SKM-1 (cell line): Measurements from ENCODE around the gene ABHD17C.

Experiments
- DNase-seq: peaks from one replicate; lab custom pipeline; 2025; ENCODE audit not compliant: unreplicated experiment; lab: John Stamatoyannopoulos, UW

ABHD17C gene

DNA sequence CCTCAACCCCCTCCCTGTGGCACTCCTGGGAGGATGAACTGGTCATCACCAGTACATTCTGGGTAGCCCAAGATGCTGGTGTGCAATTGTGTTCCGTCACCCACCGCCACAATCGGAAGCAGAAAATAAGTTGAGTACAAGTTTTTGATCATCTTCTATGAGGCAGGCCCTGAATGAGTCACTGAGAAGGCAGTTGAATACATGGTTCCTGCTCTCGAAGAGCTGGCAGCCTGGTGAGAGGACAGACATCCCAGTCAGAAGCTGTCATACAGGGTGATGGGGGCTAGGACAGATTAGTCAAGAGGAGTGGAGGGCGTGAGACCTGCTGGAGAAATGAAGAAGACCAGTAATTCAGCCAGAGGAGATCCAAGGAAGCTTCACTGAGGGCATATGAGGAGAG lies 90.2 kb downstream of the ABHD17C start:
- no peak for DNase-seq

GRCh38 chr15:80785811-80786354 lies 90.8 kb downstream of the ABHD17C start:
- DNase-seq, result no peak

DNA sequence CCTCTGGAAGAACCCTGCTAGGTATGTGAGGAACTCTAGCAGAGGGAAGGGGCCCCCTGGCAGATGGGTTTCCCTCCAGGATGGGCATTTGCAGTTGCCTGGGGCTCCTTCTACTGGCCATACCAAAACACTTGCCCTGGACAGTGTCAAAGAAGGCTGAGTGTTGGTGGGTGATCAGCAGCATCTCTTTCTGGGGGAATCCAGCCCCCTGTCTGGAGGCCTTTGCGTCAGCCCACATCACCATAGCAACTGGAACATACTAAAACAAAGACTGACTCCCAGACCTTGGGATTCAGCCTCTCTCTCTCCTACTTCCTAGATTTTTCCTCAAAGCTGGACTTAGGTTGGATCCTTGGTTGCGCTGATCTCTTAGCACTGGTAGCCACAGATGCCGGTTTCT lies 92.2 kb downstream of the ABHD17C start:
- DNase-seq, result no peak

DNA sequence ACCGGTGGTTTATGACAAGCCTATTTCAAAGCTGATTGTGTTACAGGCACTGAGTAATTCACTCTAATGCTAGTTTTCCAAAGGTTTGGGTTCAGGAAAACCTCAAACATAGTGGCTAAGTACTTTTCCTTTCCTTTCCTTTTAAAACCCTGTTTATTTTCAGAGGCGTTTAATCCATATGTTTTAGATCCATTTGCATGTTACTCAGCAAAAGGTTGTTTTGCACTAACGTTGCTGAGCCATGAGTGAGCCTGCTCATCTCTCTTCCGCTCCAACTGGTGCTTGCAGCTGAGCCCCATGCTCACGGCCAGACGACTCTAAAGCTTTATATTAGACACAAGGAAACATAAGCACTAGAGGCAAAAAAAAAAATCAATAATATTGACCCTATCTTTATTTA lies 93.4 kb downstream of the ABHD17C start:
- no peak for DNase-seq

GRCh38 chr15:80789296-80789695 lies 94.2 kb downstream of the ABHD17C start:
- peak; percentile 26 for DNase-seq

- DNase-seq, result peak; percentile 6
These were observed 94.7 kb downstream of the ABHD17C start for GRCh38 chr15:80789796-80790195.

GRCh38 chr15:80790236-80790635 lies 95.1 kb downstream of the ABHD17C start:
- no peak for DNase-seq

GRCh38 chr15:80791004-80791403 lies 95.9 kb downstream of the ABHD17C start:
- DNase-seq, result no peak

DNA sequence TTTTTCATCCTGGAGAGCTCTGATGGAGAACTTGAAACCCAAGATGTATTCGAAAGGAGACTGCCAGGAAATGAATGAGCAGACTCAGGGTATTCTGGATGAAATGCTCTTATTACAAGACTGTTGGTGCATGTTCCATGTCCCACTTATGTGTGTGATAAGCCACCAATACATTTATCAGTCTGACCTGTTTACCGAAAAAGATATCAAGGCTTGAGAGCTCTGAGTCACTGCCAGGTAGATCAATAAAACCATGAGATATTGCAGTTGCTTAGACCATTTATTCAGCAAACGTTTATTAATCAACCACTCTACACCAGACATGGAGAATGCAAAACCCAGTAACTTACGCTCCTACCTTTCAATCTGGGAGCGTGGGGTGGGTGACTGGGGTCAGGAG lies 101.3 kb downstream of the ABHD17C start:
- no peak for DNase-seq

- no peak for DNase-seq
These were observed 103.8 kb downstream of the ABHD17C start for GRCh38 chr15:80798911-80799310.

DNA sequence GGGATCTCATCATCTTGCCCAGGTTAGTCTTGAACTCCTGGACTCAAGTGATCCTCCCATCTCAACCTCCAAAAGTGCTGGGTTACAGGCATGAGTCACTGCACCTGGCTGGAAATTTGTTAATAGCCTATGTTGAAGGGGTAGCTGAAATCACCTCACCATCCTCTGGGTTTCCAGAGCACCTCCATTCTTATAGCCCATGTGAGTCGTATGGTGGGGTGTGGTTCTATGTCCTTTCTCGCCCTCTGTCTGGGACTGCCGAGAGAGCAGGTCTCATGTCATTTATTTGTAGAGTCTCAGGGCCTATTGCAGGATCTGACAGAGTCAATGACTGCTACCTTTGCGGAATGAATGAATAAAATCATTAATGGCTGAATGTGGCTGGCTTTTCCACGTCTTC lies 105.0 kb downstream of the ABHD17C start:
- no peak for DNase-seq

- DNase-seq, result no peak
These were observed 107.0 kb downstream of the ABHD17C start for GRCh38 chr15:80801891-80802680.

- no peak for DNase-seq
These were observed 108.7 kb downstream of the ABHD17C start for GRCh38 chr15:80803580-80804525.

DNA sequence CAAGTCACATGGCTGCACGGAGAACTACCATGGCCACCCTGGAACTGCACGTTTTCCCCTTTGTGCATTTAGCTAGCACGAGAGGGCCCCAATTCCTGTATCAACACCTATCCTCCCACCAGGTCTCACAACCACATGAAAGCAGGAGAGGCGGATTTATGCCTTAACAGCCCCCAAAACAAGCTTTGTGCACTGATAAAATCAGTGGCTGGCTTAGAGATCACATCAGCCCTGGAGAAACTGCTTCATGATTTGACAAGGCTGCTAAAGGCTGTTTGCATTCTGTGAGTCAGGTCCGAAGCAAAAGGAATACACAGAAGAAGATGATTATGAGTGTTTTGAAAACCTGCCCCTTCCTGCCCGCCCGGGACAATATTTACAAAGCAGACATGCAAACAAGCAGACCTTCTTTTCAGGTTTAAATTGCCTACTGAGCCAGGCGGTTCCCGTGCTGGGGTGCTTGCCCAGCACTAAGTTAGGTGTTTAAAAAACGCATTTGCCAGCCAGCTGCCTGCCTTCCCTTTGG lies 109.9 kb downstream of the ABHD17C start:
- DNase-seq, result no peak
